HepG2 (cell line): ENCODE data around the gene PTPRE. TPM values are rescaled to one million over a fixed set of nuclear protein-coding genes. Genes with fewer than 3 reads are reported as not detected.

Source experiments
- ATAC-seq: fragments of 200-7000 bp; cut with Tn5 transposase; 3 replicates; pipeline ENCODE4 v1.9.1; 2020; ENCODE audit warnings: mild to moderate bottlenecking, moderate library complexity
- BruUV-seq: library from RNA; stranded (reverse); fragments of 400-500 nt; replicated peaks from 2 replicates; lab custom pipeline; 2021; lab: Mats Ljungman, UMichigan
- CTCF ChIA-PET: fragments of 300-600 bp; formaldehyde crosslinking; extraction: SDS; loops from one replicate; lab custom pipeline; 2021; ENCODE audit warnings: low total read pairs, inconsistent platforms, low intra/inter-chr PET ratio; lab: Yijun Ruan, JAX
- POLR2A ChIA-PET: fragments of 350-600 bp; sonication (Branson Sonifier 250); formaldehyde crosslinking; loops from one replicate; lab custom pipeline; 2020; ENCODE audit warnings: antibody characterized with exemption, inconsistent platforms; lab: Yijun Ruan, JAX
- DNase-seq: peaks from one replicate; pipeline ENCODE4 v3.0.0-alpha.2; 2015; ENCODE audit warnings: low spot score
- FAIRE-seq: peaks from 3 replicates; lab custom pipeline; 2011; peaks lifted over from hg19 to GRCh38; lab: Jason Lieb, UNC
- H2AFZ ChIP-seq: one replicate; pipeline ENCODE4 v1.6.1; 2011; ENCODE audit warnings: low read length, inconsistent platforms
- H3K27ac ChIP-seq: fragments of 300-600 bp; 3 replicates; pipeline ENCODE4 v1.8.0; 2011; ENCODE audit warnings: mixed run types, mild to moderate bottlenecking, mixed read lengths, low read length, inconsistent platforms; ENCODE audit not compliant: insufficient read depth; ENCODE audit errors: extremely low read length
- H3K27me3 ChIP-seq, 2 experiments: fragments of 200-600 bp in 1 of 2; 2 replicates in 1 of 2; 3 replicates in 1 of 2; pipeline versions ENCODE4 v1.6.0 to v1.8.0; 2011; ENCODE audit warnings: low read length in 2 of 2, mild to moderate bottlenecking in 2 of 2, moderate library complexity in 2 of 2, inconsistent platforms in 1 of 2; ENCODE audit not compliant: insufficient read depth in 2 of 2, control insufficient read depth in 1 of 2
- H3K36me3 ChIP-seq, 2 experiments: fragments of 200-600 bp in 1 of 2; replicated peaks in 1 of 2; 2 replicates in 1 of 2; 3 replicates in 1 of 2; pipeline versions ENCODE4 v1.5.1 to v1.8.0; 2011; ENCODE audit warnings: low read length in 2 of 2, inconsistent platforms in 1 of 2; ENCODE audit not compliant: insufficient read depth in 2 of 2, control insufficient read depth in 1 of 2
- H3K4me1 ChIP-seq: 2 replicates; pipeline ENCODE4 v1.5.1; 2012; ENCODE audit warnings: low read length, inconsistent platforms; ENCODE audit not compliant: insufficient read depth
- H3K4me2 ChIP-seq: 2 replicates; pipeline ENCODE4 v1.6.0; 2011; ENCODE audit warnings: low read depth, low read length, inconsistent platforms
- H3K4me3 ChIP-seq, 3 experiments: fragments of 200-600 bp in 1 of 3; sonication (generic), shearing (Covaris generic) in 1 of 3; replicated peaks in 1 of 3; 2 replicates each; pipeline ENCODE4 v1.5.1; 2011 to 2016; ENCODE audit warnings: low read length in 3 of 3, inconsistent platforms in 2 of 3, low read depth in 2 of 3, mild to moderate bottlenecking in 2 of 3, control low read depth in 1 of 3, mixed read lengths in 1 of 3; ENCODE audit not compliant: insufficient read depth in 1 of 3
- H3K79me2 ChIP-seq: one replicate; pipeline ENCODE4 v1.6.1; 2011; ENCODE audit warnings: low read length, inconsistent platforms; ENCODE audit not compliant: insufficient read depth
- H3K9ac ChIP-seq: 2 replicates; pipeline ENCODE4 v1.6.0; 2011; ENCODE audit warnings: mild to moderate bottlenecking, low read depth, low read length, inconsistent platforms; ENCODE audit not compliant: insufficient read depth
- H3K9me3 ChIP-seq: 2 replicates; pipeline ENCODE4 v1.5.1; 2012; ENCODE audit warnings: mild to moderate bottlenecking, low read length
- H4K20me1 ChIP-seq: 2 replicates; pipeline ENCODE4 v1.6.0; 2011; ENCODE audit warnings: inconsistent platforms, mild to moderate bottlenecking, low read length, moderate library complexity; ENCODE audit not compliant: insufficient read depth
- FOSL2 ChIP-seq: sonication (generic); formaldehyde crosslinking; IDR thresholded peaks from 2 replicates; pipeline ENCODE4 v1.4.0; 2020; ENCODE audit warnings: missing genetic modification reagents
- MYC ChIP-seq: sonication (generic); formaldehyde crosslinking; IDR thresholded peaks from 2 replicates; pipeline ENCODE4 v1.9.0; 2021; ENCODE audit warnings: missing genetic modification reagents, borderline replicate concordance
- NCOA1 ChIP-seq: sonication (generic); formaldehyde crosslinking; IDR thresholded peaks from 2 replicates; pipeline ENCODE4 v1.9.0; 2021; ENCODE audit warnings: missing genetic modification reagents
- SMARCC2 ChIP-seq: fragments of 450-650 bp; IDR thresholded peaks from 2 replicates; pipeline ENCODE4 v1.6.1; 2017; ENCODE audit warnings: antibody characterized with exemption, mild to moderate bottlenecking
- TCF7 ChIP-seq: sonication (generic); IDR thresholded peaks from 2 replicates; pipeline ENCODE4 v1.6.1; 2016; ENCODE audit warnings: antibody characterized with exemption, low read depth
- TEAD2 ChIP-seq: sonication (generic); formaldehyde crosslinking; IDR thresholded peaks from 2 replicates; pipeline ENCODE4 v1.9.0; 2021; ENCODE audit warnings: missing genetic modification reagents
- TOPORS ChIP-seq: sonication (generic); formaldehyde crosslinking; IDR thresholded peaks from 2 replicates; pipeline ENCODE4 v1.8.0; 2023; ENCODE audit warnings: mild to moderate bottlenecking, missing genetic modification reagents
- ZIK1 ChIP-seq: sonication (generic); formaldehyde crosslinking; IDR thresholded peaks from 2 replicates; pipeline ENCODE4 v1.5.0; 2020; ENCODE audit warnings: mild to moderate bottlenecking, low read depth, missing genetic modification reagents, borderline replicate concordance
- ZNF292 ChIP-seq: sonication (generic); formaldehyde crosslinking; IDR thresholded peaks from 2 replicates; pipeline ENCODE4 v1.8.1; 2022; ENCODE audit warnings: mild to moderate bottlenecking, low read depth, missing genetic modification reagents, borderline replicate concordance
- ZNF382 ChIP-seq: sonication (generic); formaldehyde crosslinking; IDR thresholded peaks from 2 replicates; pipeline ENCODE4 v1.5.0; 2020; ENCODE audit warnings: missing genetic modification reagents, mild to moderate bottlenecking, borderline replicate concordance
- ZNF552 ChIP-seq: sonication (generic); formaldehyde crosslinking; IDR thresholded peaks from 2 replicates; pipeline ENCODE4 v1.9.0; 2022; ENCODE audit warnings: missing genetic modification reagents, mild to moderate bottlenecking, borderline replicate concordance
- WGBS: methylation state at CpG from one replicate; pipeline ENCODE4 v1.1.6; 2017; ENCODE audit warnings: low lambda C conversion rate; 5-methylcytosine and 5-hydroxymethylcytosine counted together
- in situ Hi-C: cut with HindIII; loops from 2 replicates; pipeline ENCODE4 v1.10.0; 2017; ENCODE audit warnings: low pct_unique_long_range_greater_than_20kb; ENCODE audit not compliant: extremely low pct_ligation_motif_present
- intact Hi-C: fragments of 100-400 bp; cut with micrococcal nuclease; formaldehyde crosslinking; loops from one replicate; pipeline ENCODE4 v1.10.0; 2022; ENCODE audit not compliant: unreplicated experiment
- polyA plus RNA-seq, 8 experiments: library from polyadenylated mRNA; depleted of rRNA in 3 of 8; stranded (reverse) in 7 of 8; unstranded in 1 of 8; fragments of >200 nt; fragmentation: Illumina TruSeq in 4 of 8; extraction: Trizol in 4 of 8; gene quantifications; 2 replicates each; pipeline versions ENCODE4 v1.2.1 to v1.2.3, GENCODE V29; 2011 to 2016; ENCODE audit warnings: low read depth in 4 of 8, missing spikeins in 1 of 8, mixed read lengths in 1 of 8; ENCODE audit not compliant: insufficient read depth in 1 of 8
- total RNA-seq, 5 experiments: library from RNA; depleted of rRNA; stranded (reverse); fragments of >200 nt; fragmentation: Illumina TruSeq; extraction: Trizol; gene quantifications; 2 replicates each; pipeline ENCODE4 v1.2.3, GENCODE V29; 2016; ENCODE audit warnings: low read depth in 1 of 5
- TF ChIP-seq, protein P1 (sequence below), 2 experiments: sonication (generic) in 1 of 2; formaldehyde crosslinking in 1 of 2; IDR thresholded peaks; 2 replicates each; pipeline versions ENCODE4 v1.4.0 to v1.6.1; 2018 to 2020; ENCODE audit warnings: missing genetic modification reagents in 2 of 2, borderline replicate concordance in 1 of 2, low read depth in 1 of 2, mild to moderate bottlenecking in 1 of 2, missing biosample characterization in 1 of 2
- TF ChIP-seq, protein P2 (sequence below): sonication (generic); formaldehyde crosslinking; IDR thresholded peaks from 2 replicates; pipeline ENCODE4 v1.4.0; 2020; ENCODE audit warnings: mild to moderate bottlenecking, missing genetic modification reagents
- TF ChIP-seq, protein P3 (sequence below): sonication (generic); formaldehyde crosslinking; IDR thresholded peaks from 2 replicates; pipeline ENCODE4; 2020; ENCODE audit warnings: missing genetic modification reagents, mild to moderate bottlenecking, borderline replicate concordance
- TF ChIP-seq, protein P4 (sequence below): sonication (generic); formaldehyde crosslinking; IDR thresholded peaks from 2 replicates; pipeline ENCODE4 v1.4.0; 2020; ENCODE audit warnings: mild to moderate bottlenecking, missing genetic modification reagents

Gene PTPRE
- total and polyA plus RNA-seq, 2 of the 13 experiments (the other 11 are each of a cell fraction or from before 2014, with no cell fraction given) = 0.01 to 0.02 TPM

DNA sequence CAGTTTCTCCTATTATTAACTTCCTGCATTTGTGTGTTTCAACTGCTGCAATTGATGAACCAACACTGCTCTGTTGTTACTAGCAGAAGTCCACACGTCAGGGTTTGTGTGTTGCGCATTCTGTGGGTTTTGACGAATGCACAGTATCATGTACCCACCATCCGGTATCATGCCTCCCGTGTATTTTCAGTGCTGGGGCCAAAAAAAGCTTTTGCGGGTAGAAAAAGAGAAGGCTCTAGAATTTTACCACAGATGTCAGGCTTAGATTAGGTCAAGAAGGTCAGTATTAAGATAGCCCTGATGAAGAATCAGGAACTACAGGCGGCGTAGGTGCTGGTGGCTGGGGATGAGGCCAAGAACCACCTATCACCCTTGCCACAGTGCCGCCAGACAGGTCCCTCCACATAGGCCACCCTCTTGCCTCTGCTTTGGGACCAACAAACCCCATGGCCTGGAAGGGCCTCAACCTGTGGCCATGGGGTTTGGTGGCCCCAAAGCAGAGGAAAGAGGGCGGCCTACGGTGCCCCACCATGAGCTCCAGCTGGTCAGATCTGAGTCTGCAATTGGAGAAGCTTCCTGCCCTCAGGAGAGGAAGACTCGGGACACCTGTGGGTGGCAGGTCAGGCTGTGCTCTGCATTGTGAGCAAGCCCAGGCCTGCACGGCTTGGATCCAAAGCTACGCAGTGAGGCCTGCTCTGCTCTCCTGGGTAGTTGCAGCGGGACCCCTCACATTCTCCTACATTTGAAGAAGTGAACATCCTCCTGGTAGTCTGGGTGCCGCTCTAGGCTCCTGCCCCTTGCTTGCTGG, 147.5 kb downstream of the PTPRE start (continued):
- no peak for TF ChIP-seq SMARCC2

GRCh38 chr10:128055061-128055868, 148.4 kb downstream of the PTPRE start:
- in situ Hi-C loops (no loop called here), intact Hi-C loops (no loop called here)
- H3K27me3 ChIP-seq = peaks cover 1 to 5% of the 10 kb centered on the region in 2 experiments; a peak in 2 of 5 replicates
- no peaks in the 10 kb centered on the region for H3K4me1 ChIP-seq
- CTCF ChIA-PET = no interaction called here
- H3K79me2 ChIP-seq = no peaks in the 10 kb centered on the region
- ATAC-seq (no peak), FAIRE-seq (no peak), DNase-seq (no peak)
- no peaks in the 10 kb centered on the region for H3K36me3 ChIP-seq
- H4K20me1 ChIP-seq = no peaks in the 10 kb centered on the region
- no peak overlapping the region for H3K9ac ChIP-seq
- H3K4me3 ChIP-seq = no peak overlapping the region
- H3K4me2 ChIP-seq = no peak overlapping the region
- 67% methylated on average over 16 of the region's 25 CpGs for WGBS
- no peaks in the 10 kb centered on the region for H3K9me3 ChIP-seq
- POLR2A ChIA-PET = no interaction called here
- no peak overlapping the region for H2AFZ ChIP-seq
- H3K27ac ChIP-seq = no peak overlapping the region
- no TSS peak for BruUV-seq
- TF ChIP-seq ZNF292 (CRISPR knock-in tag) = no peak
- TF ChIP-seq ZNF382 (CRISPR knock-in tag) = no peak
- TF ChIP-seq, protein P1, sequence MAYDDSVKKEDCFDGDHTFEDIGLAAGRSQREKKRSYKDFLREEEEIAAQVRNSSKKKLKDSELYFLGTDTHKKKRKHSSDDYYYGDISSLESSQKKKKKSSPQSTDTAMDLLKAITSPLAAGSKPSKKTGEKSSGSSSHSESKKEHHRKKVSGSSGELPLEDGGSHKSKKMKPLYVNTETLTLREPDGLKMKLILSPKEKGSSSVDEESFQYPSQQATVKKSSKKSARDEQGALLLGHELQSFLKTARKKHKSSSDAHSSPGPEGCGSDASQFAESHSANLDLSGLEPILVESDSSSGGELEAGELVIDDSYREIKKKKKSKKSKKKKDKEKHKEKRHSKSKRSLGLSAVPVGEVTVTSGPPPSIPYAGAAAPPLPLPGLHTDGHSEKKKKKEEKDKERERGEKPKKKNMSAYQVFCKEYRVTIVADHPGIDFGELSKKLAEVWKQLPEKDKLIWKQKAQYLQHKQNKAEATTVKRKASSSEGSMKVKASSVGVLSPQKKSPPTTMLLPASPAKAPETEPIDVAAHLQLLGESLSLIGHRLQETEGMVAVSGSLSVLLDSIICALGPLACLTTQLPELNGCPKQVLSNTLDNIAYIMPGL (CRISPR knock-in tag; IDR thresholded peaks at IDR 0.05; ENCODE audit: borderline replicate concordance in 1 of 2, low read depth in 1 of 2) = no peak
- TF ChIP-seq, protein P2, sequence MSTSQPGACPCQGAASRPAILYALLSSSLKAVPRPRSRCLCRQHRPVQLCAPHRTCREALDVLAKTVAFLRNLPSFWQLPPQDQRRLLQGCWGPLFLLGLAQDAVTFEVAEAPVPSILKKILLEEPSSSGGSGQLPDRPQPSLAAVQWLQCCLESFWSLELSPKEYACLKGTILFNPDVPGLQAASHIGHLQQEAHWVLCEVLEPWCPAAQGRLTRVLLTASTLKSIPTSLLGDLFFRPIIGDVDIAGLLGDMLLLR (CRISPR knock-in tag) = no peak
- TF ChIP-seq TEAD2 (CRISPR knock-in tag) = no peak
- TF ChIP-seq, protein P3, sequence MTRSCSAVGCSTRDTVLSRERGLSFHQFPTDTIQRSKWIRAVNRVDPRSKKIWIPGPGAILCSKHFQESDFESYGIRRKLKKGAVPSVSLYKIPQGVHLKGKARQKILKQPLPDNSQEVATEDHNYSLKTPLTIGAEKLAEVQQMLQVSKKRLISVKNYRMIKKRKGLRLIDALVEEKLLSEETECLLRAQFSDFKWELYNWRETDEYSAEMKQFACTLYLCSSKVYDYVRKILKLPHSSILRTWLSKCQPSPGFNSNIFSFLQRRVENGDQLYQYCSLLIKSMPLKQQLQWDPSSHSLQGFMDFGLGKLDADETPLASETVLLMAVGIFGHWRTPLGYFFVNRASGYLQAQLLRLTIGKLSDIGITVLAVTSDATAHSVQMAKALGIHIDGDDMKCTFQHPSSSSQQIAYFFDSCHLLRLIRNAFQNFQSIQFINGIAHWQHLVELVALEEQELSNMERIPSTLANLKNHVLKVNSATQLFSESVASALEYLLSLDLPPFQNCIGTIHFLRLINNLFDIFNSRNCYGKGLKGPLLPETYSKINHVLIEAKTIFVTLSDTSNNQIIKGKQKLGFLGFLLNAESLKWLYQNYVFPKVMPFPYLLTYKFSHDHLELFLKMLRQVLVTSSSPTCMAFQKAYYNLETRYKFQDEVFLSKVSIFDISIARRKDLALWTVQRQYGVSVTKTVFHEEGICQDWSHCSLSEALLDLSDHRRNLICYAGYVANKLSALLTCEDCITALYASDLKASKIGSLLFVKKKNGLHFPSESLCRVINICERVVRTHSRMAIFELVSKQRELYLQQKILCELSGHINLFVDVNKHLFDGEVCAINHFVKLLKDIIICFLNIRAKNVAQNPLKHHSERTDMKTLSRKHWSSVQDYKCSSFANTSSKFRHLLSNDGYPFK = no peak
- no peak for TF ChIP-seq TOPORS (CRISPR knock-in tag)
- no peak for TF ChIP-seq ZIK1 (CRISPR knock-in tag)
- TF ChIP-seq NCOA1 (CRISPR knock-in tag) = no peak
- TF ChIP-seq ZNF552 = no peak
- no peak for TF ChIP-seq TCF7
- TF ChIP-seq MYC = no peak
- TF ChIP-seq, protein P4, sequence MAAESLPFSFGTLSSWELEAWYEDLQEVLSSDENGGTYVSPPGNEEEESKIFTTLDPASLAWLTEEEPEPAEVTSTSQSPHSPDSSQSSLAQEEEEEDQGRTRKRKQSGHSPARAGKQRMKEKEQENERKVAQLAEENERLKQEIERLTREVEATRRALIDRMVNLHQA = no peak
- no peak for TF ChIP-seq FOSL2 (CRISPR knock-in tag)
